ENCODE results near the gene USP22. TPM values are rescaled to one million over a fixed set of nuclear protein-coding genes. Genes with fewer than 3 reads are reported as not detected.

Gene USP22
- total RNA-seq, 2 experiments from 2014 or later: 149 to 156 TPM

DNA sequence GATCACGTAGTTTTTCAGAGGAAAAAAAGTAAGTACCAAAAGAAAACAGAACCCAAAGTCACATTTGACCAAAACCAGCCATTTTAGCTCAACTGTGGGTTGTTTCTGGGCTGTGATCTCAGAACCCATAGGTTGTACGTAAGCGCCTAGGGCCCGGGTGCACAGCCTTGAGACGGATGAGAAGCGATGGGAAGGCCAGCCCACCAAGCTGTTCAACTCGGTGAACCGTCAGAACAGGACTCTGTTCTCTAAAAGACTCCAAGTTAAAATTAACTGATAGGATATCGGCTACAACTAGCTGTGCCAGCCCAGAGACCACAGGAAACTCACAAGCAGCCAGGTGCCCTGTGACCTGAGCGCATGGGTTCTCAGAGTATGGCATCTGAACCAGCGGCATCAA, 28.3 kb downstream of the USP22 start:
- Mint-ChIP-seq H3K9me3 (no peaks in the 10 kb centered on the region), H3K36me3 (ENCODE audit: low read depth) (peaks cover 79% of the 10 kb centered on the region), H3K27me3 (no peaks in the 10 kb centered on the region), H3K27ac (no peak overlapping the region), H3K4me1 (peaks cover 1% of the 10 kb centered on the region), H3K4me3 (no peak overlapping the region)
- POLR2A ChIA-PET: interaction anchor here (1.3 kb wide), 1 partner anchor 28 kb away, joined by 3 read pairs; the partner anchor contains the start of gene USP22
- CTCF ChIA-PET: interaction anchor here (0.8 kb wide), 1 partner anchor 21 kb away, joined by 4 read pairs; no protein-coding TSS in a partner anchor
- DNase-seq: no peak

DNA sequence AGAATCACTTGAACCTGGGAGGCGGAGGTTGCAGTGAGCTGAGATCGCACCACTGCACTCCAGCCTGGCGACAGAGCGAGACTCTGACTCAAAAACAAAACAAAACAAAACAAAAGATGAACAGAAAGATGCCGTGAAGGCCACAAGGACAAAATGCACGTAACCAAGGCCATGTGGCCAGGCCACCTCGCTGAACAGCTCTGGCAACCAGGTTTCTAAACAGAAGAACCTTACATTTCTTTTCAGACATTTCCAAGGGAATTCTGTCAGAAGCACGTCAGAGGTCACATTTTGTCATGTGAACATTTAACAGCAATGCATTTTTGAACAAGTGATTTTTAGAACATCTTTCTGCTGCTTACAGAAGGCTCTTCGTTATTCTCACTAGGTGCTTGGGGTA, 28.8 kb downstream of the USP22 start:
- CTCF ChIA-PET: interaction anchor here (0.8 kb wide), 1 partner anchor 21 kb away, joined by 4 read pairs; no protein-coding TSS in a partner anchor
- POLR2A ChIA-PET: interaction anchor here (1.3 kb wide), 1 partner anchor 29 kb away, joined by 3 read pairs; the partner anchor contains the start of gene USP22
- Mint-ChIP-seq H3K9me3 (no peaks in the 10 kb centered on the region), H3K27ac (no peak overlapping the region), H3K4me1 (peaks cover 1% of the 10 kb centered on the region), H3K36me3 (ENCODE audit: low read depth) (peaks cover 78% of the 10 kb centered on the region), H3K4me3 (no peak overlapping the region), H3K27me3 (no peaks in the 10 kb centered on the region)
- DNase-seq: no peak

DNA sequence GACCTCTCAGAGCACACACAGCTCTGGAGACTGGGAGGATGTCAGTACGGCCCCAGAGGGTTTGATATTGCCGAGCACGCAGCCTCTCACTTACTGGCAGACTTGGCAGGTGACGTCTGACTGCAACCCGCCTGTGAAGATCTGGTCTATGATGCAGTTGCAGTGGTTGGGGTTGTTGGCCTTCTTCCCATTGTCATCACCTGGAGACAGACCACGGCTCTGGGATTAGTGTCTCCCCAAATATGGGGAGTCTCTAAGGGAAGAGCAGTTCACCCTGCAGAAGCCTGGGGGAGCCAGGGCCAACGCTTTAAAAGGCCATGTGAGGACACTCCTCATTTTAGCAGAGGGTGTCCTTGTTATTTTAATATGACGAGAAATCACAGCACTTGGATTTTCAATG, 30.1 kb downstream of the USP22 start:
- no peak overlapping the region for H3K27ac Mint-ChIP-seq
- H3K4me1 Mint-ChIP-seq: peaks cover 1% of the 10 kb centered on the region
- H3K27me3 Mint-ChIP-seq: no peaks in the 10 kb centered on the region
- POLR2A ChIA-PET: no interaction called here
- no peak for DNase-seq
- no peak overlapping the region for H3K4me3 Mint-ChIP-seq
- CTCF ChIA-PET: no interaction called here
- H3K9me3 Mint-ChIP-seq: no peaks in the 10 kb centered on the region
- peaks cover 78% of the 10 kb centered on the region for H3K36me3 Mint-ChIP-seq (ENCODE audit: low read depth)

DNA sequence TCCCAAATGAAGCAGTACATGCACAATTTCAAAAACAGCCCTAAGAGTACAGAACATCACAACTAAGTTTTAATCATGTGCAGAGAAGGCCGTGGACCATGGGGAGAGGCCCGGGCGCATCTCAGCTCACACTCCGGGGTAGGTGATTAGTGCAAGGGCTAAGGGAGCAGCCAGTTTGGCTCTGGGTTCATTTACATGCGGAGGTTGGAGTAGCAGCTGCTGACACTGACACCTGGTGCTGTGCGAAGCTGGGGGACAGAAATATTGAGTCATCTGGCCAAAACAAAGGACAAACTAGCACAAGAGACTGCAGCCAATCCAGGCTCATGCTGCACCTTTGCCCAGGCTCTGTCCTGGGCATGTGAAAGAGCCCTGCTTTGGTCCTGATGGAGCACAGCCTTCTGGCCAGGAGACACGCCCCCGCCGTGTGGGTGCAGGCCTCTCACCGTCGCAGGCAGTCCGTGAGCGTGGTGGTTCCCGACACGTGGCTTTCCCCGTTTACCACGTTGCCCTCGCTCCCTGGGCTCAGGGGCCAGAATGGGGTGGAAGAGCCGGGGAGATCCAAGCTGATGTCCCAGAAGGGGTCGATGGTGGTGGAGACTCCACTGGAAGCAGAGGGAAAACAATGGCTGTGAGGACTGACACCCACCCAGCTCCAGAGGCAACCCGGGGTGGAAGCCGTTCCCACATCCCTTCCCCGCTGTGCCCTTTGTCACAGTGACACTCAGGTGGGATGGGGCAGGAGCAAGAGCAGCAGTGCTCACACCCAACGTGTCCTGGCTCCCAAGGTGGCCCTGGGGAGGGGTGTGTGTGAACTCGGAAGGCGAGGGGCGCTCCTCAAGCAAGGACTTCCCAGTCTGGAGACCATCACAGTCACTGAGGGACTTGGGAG, 31.9 kb downstream of the USP22 start:
- Mint-ChIP-seq H3K27ac (no peak overlapping the region), H3K4me3 (no peak overlapping the region), H3K27me3 (no peaks in the 10 kb centered on the region), H3K9me3 (no peaks in the 10 kb centered on the region), H3K36me3 (ENCODE audit: low read depth) (peaks cover 78% of the 10 kb centered on the region), H3K4me1 (no peaks in the 10 kb centered on the region)
- DNase-seq: no peak
- ChIA-PET POLR2A (no interaction called here), CTCF (interaction anchor here (0.7 to 2.0 kb wide), 2 partner anchors 17 to 102 kb away, joined by 3 to 5 read pairs; no protein-coding TSS in a partner anchor)

DNA sequence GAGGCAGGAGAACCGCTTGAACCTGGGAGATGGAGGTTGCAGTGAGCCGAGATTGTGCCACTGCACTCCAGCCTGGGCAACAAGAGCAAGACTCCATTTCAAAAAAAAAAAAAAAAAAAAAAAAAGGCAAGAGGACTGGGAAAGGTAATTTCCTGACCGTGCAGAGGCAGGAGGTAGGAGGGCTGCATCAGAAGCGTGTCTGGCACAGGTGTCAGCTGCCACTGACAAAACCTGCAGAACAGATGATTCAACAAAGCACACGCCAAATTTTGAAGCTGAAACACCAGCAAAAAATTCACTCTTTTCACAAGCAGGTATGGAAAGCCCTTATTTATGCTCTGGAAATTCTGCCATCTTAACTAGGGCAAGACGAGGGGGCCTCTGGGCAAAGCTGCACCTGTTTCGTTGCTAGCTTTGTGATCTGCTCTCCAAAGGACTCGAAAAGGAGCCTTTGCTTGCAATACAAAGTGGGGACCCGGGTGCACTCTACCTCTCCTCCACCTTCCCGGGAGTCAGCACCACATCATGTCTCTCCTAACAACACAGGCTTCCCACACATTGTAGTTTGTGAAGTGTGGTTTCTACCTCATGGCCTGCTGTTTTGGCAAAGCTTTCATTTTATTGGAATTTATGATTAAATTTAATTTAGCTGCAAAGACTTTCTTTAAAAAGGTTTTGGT, 33.7 kb downstream of the USP22 start:
- Mint-ChIP-seq H3K4me3 (no peak overlapping the region), H3K9me3 (no peaks in the 10 kb centered on the region), H3K36me3 (ENCODE audit: low read depth) (peaks cover 78% of the 10 kb centered on the region), H3K27ac (no peak overlapping the region), H3K4me1 (no peaks in the 10 kb centered on the region), H3K27me3 (no peaks in the 10 kb centered on the region)
- no peak for DNase-seq
- CTCF ChIA-PET: interaction anchor here (2.0 kb wide), 1 partner anchor 16 kb away, joined by 5 read pairs; no protein-coding TSS in a partner anchor
- POLR2A ChIA-PET: no interaction called here

DNA sequence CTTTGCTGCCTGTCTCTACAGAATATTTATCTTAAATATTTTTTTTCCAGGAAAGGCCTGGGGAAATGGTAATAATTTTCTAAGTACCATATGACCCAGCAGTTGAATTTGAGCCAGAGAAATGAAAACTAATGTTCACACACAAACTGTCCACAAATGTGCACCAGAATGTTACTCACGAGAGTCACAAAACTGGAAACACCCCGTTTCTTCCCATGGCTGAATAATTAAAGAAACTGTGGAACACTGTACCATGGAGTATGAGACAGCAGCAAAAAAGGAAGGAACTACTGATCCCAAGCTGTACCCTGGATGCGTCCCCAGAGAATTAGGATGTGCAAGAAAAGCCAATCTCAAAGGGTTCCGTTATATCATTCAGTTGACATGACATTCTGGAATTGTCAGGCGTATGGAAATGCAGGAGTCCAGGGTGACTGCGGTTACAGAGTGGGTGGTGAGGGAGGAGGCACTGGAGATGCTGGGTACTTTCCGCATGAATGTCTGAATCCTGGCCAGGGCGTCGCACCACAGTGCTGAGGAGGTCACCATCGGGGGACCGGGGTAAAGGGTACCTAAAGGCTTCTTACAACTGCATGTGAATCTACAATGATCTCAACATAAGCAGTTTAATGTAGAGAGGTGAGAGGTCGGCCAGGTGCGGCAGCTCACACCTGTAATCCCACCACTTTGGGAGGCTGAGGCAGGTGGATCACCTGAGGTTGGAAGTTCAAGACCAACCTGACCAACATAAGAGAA, 34.5 kb downstream of the USP22 start:
- Mint-ChIP-seq H3K36me3 (ENCODE audit: low read depth) (peaks cover 82% of the 10 kb centered on the region), H3K9me3 (no peaks in the 10 kb centered on the region), H3K27me3 (no peaks in the 10 kb centered on the region), H3K4me1 (peaks cover under 1% of the 10 kb centered on the region), H3K27ac (no peak overlapping the region), H3K4me3 (no peak overlapping the region)
- DNase-seq: no peak
- POLR2A ChIA-PET: no interaction called here
- CTCF ChIA-PET: interaction anchor here (1.6 to 2.0 kb wide), 2 partner anchors 15 to 35 kb away, joined by 3 to 5 read pairs; partner anchors contain the start of gene USP22

DNA sequence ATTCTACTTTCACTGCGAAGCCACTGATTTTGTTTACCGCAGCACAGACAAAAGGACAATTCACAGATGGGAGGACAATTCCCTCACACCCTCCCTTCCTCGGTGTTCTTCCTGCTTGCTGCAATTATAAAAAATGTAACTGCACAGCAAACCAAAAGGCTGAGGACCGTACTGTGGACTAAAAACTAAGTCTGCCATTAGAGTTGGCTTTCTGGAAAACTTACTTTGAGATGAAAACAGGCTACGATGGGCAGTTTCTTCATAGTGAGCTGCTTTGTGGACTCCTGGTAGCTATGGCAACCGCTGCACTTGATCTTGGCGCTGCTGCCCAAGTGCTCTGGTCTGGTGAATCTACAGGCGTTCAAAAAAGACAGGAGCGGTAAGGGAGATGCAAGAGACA, 35.2 kb downstream of the USP22 start:
- no peak for DNase-seq
- Mint-ChIP-seq H3K4me1 (peaks cover 2% of the 10 kb centered on the region), H3K36me3 (ENCODE audit: low read depth) (peaks cover 80% of the 10 kb centered on the region), H3K9me3 (no peaks in the 10 kb centered on the region), H3K27ac (no peak overlapping the region), H3K27me3 (no peaks in the 10 kb centered on the region), H3K4me3 (no peak overlapping the region)
- POLR2A ChIA-PET: no interaction called here
- CTCF ChIA-PET: interaction anchor here (1.6 kb wide), 1 partner anchor 36 kb away, joined by 3 read pairs; the partner anchor contains the start of gene USP22

DNA sequence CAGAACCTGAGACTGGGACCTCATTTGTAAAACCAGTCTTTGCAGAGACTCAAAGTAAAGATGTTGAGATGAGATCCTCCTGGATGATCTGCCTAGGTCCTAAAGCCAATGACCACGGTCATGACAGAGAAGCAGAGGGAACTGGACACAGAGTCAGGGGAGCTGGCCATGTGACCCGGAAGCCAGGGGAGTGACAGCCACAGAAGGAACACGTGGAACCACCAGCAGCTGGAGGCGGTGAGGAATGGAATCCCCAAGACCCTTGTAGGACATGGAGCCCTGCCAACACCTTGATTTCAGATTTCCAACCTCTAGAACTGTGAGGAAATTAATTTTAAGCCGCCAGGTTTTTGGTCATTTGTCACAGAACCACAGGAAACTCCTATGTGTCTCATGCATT, 37.0 kb downstream of the USP22 start:
- Mint-ChIP-seq H3K27me3 (no peaks in the 10 kb centered on the region), H3K4me1 (peaks cover 19% of the 10 kb centered on the region)

DNA sequence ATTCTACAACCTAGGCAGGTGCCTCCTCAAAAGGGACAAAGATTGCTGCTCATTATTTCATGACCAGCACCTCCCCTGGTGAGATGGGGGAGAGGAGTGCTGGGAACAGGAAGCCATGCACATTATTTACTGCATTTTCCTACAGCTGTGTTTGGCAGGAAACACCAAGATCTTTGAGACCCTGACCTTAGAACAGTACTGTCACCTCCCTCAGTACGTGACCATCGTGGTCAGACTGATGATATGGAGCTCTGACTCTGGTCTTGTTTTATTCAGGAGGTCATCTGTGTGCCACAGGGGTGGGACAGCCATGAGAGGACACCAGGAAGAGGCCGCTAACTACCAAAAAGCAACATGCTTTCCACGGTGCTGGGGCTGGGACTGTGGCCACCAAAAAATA, 37.4 kb downstream of the USP22 start:
- Mint-ChIP-seq H3K4me1 (peaks cover 19% of the 10 kb centered on the region), H3K27ac (no peak overlapping the region), H3K36me3 (ENCODE audit: low read depth) (peaks cover 76% of the 10 kb centered on the region), H3K27me3 (no peaks in the 10 kb centered on the region), H3K4me3 (no peak overlapping the region), H3K9me3 (no peaks in the 10 kb centered on the region)
- DNase-seq: no peak
- POLR2A ChIA-PET: interaction anchor here (1.2 kb wide), 1 partner anchor 37 kb away, joined by 3 read pairs; the partner anchor contains the start of gene USP22
- CTCF ChIA-PET: interaction anchor here (1.7 kb wide), 1 partner anchor 38 kb away, joined by 4 read pairs; the partner anchor contains the start of gene USP22

More for the DNA sequence above, 37.0 kb downstream of the USP22 start:
- Mint-ChIP-seq H3K36me3 (ENCODE audit: low read depth) (peaks cover 80% of the 10 kb centered on the region), H3K9me3 (no peaks in the 10 kb centered on the region), H3K27ac (no peak overlapping the region), H3K4me3 (no peak overlapping the region)
- DNase-seq: no peak
- ChIA-PET POLR2A (interaction anchor here (1.2 kb wide), 1 partner anchor 37 kb away, joined by 3 read pairs; the partner anchor contains the start of gene USP22), CTCF (interaction anchor here (1.7 kb wide), 1 partner anchor 38 kb away, joined by 4 read pairs; the partner anchor contains the start of gene USP22)

DNA sequence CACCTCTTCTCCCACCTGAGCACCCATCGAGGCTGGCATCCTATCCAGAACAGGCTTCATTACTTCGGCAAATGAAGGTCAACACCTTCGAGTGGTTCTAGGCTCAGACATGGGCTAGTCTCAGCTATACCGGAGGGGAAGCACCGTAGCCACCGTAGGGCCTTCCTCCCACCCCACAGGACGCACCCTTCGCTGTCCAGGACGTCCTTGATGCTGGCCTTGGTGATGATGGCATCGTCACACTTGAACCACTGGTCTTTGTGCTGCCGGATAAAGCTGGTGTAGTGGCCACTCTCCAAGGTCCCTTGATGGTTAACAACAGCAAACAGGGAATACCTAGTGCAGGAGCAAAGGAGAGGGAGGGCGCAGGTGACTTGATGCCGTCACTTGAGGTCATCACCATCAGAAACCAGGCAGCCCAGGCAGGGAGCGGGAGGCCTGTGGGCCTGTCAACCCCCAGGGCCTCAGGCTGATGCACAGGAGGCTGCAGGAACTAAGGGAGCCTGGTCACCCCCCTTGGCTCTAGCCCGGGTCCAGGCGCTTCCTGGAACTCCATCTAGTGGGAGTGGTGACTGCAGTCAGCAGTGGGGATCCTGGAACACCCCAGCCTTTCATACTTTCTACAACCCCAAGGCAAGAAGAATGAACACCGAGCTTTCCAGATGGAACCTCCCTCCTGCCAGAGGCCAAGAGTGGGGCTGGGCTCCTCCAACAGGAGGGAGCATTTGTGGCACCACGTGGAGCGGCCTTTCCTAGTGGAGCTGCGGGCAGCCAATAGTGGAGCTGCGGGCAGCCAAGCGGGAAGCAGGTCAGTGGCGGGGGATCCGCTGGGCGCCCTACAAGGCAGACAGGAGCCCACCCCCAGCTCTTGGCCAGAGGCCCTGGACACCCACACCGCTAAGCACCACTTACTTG, 38.5 kb downstream of the USP22 start:
- peaks cover 24% of the 10 kb centered on the region for H3K4me1 Mint-ChIP-seq
- POLR2A ChIA-PET: interaction anchor here (1.2 kb wide), 1 partner anchor 39 kb away, joined by 3 read pairs; the partner anchor contains the start of gene USP22
- no peaks in the 10 kb centered on the region for H3K27me3 Mint-ChIP-seq
- DNase-seq: no peak
- H3K27ac Mint-ChIP-seq: no peak overlapping the region
- no peak overlapping the region for H3K4me3 Mint-ChIP-seq
- H3K36me3 Mint-ChIP-seq (ENCODE audit: low read depth): peaks cover 75% of the 10 kb centered on the region
- CTCF ChIA-PET: interaction anchor here (1.7 kb wide), 1 partner anchor 39 kb away, joined by 4 read pairs; the partner anchor contains the start of gene USP22
- H3K9me3 Mint-ChIP-seq: no peaks in the 10 kb centered on the region

DNA sequence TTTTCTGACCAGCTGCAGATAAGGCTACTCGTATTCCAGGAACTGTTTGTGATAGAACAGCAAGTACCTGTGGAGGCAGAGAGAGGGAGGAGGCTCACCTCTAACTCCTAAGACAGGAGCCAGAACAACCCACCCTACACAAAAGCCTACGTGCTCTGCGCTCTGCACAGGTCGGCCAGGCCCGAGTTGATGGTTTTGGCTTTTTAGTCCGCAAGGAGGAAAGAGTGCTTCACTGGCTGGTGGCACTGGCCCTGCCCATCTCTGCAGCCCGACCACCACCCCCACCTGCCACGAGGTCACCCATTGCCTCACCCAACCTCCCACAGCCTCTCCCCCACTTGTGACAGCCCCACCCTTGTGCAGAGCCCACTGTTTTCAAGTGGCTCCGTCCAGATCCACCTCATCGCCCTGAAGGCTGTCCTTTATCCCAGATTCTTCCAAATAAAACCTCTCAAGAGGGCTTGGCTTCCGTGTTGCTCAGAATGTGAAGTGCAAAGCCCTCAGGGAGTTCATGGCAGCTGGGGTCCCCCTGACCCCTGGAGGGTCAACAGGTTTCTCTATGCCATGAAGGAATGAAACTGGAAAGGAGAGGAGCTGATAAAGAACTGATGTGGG, 39.7 kb downstream of the USP22 start:
- Mint-ChIP-seq H3K9me3 (no peaks in the 10 kb centered on the region), H3K4me1 (peaks cover 31% of the 10 kb centered on the region), H3K4me3 (no peak overlapping the region), H3K27me3 (no peaks in the 10 kb centered on the region), H3K36me3 (ENCODE audit: low read depth) (peaks cover 68% of the 10 kb centered on the region), H3K27ac (no peak overlapping the region)
- DNase-seq: no peak
- ChIA-PET CTCF (no interaction called here), POLR2A (no interaction called here)
